ENCODE data around the gene CD82.
A peak's percentile ranks its signal among the peaks of the same experiment; 100 is the strongest.

The CD82 gene

DNA sequence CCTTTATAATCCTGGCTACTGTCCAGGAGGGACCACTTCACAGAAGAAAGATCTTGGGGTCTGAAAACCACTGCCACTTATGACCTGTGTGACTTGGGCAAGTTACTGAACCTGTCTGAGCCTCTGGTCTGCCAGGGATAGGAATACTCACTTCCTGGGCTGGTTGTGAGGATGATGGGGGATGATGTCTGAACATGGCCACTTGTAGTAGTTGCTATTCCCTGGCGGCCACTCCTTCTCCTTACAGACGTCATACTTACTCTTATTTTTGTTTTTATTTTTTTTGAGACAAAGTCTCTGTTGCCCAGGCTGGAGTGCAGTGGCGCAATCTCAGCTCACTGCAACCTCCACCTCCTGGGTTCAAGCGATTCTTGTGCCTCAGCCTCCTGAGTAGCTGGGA lies 26.1 kb downstream of the CD82 start:
- Histone ChIP-seq H3K79me2 (ENCODE audit: control insufficient read depth, insufficient read depth, low read length, unreplicated experiment) (no peaks in the 10 kb centered on the region), H3K36me3 (ENCODE audit: insufficient read depth, low read length) (no peaks in the 10 kb centered on the region), H3K27me3 (ENCODE audit: insufficient read depth, low read length) (no peaks in the 10 kb centered on the region), H3K4me1 (ENCODE audit: control insufficient read depth, insufficient read depth, low read length, unreplicated experiment) (peaks cover 33% of the 10 kb centered on the region), H3K27ac (ENCODE audit: low read depth, low read length) (peak overlapping the region; percentile 54; the same call in 1 of the 2 replicates), H2AFZ (ENCODE audit: low read length, unreplicated experiment) (no peak overlapping the region), H3K4me3 (ENCODE audit: low read depth, low read length) (no peak overlapping the region)

DNA sequence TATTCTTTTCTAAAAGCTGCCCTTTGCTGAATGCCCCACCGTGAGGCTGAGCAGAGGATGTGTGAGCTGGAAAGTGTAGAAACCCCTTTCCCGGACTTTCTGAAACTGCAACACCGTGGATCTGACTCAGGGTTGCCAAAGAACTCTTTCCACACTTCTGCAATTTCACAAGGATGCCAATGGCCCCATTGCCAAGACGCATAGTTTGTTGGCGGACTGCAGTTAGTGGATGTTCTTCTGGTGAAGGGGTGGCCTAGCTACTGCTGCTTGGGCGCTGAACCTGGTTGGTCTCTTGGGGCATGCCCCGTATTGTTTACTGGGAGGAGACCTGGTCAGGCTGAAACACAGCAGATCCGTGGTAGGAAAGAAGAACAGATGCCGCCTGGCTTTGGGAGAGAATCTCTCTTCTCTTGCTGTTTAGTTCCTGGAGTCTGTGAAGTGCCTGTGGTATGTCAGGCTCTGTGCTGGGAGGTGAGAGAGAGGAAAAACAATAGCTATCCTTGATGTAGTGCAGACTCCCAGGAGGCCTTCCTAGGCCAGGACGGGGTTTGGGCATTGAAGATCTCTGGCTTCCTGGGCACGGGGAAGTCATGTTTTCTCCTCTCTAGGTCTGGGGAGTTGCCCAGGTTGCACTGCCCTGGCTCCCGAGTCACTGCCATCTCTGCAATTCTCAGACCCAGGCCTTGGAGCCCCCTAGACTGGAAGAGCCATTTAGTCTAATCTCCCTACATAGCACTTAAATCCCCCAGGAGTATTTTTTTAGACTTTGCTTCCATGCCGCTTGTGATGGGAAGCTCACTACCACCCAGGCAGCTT lies 26.9 kb downstream of the CD82 start:
- H2AFZ ChIP-seq (ENCODE audit: low read length, unreplicated experiment) = no peak overlapping the region
- peaks cover 33% of the 10 kb centered on the region for H3K4me1 ChIP-seq (ENCODE audit: control insufficient read depth, insufficient read depth, low read length, unreplicated experiment)
- H3K4me3 ChIP-seq (ENCODE audit: low read depth, low read length) = no peak overlapping the region
- no peaks in the 10 kb centered on the region for H3K79me2 ChIP-seq (ENCODE audit: control insufficient read depth, insufficient read depth, low read length, unreplicated experiment)
- H3K27ac ChIP-seq (ENCODE audit: low read depth, low read length) = peak overlapping the region; percentile 54; the same call in 1 of the 2 replicates
- H3K36me3 ChIP-seq (ENCODE audit: insufficient read depth, low read length) = no peaks in the 10 kb centered on the region
- no peaks in the 10 kb centered on the region for H3K27me3 ChIP-seq (ENCODE audit: insufficient read depth, low read length)

DNA sequence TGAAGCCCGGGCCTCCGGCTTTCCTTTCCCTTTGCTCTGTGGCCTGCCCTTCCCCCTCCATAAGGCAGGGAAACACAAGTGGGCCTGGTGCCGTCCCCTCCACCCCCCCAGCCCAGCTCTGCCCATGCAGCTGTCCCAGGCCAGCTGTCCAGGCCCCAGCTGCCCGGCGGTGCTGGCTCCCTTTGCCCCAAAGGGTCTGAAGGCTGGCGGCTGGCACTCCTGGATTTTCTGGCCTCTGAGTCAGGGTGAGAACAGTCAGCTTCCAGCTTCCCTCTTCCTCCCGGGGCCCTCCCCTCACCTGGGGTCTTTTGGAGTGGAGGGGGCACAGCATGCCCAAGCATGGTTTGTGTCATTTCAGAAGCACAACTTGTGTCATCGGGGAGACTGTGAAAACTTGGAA lies 27.8 kb downstream of the CD82 start:
- Histone ChIP-seq H3K36me3 (ENCODE audit: insufficient read depth, low read length) (no peaks in the 10 kb centered on the region), H3K4me1 (ENCODE audit: control insufficient read depth, insufficient read depth, low read length, unreplicated experiment) (peaks cover 33% of the 10 kb centered on the region), H2AFZ (ENCODE audit: low read length, unreplicated experiment) (no peak overlapping the region), H3K4me3 (ENCODE audit: low read depth, low read length) (no peak overlapping the region), H3K27ac (ENCODE audit: low read depth, low read length) (no peak overlapping the region), H3K27me3 (ENCODE audit: insufficient read depth, low read length) (no peaks in the 10 kb centered on the region), H3K79me2 (ENCODE audit: control insufficient read depth, insufficient read depth, low read length, unreplicated experiment) (no peaks in the 10 kb centered on the region)

DNA sequence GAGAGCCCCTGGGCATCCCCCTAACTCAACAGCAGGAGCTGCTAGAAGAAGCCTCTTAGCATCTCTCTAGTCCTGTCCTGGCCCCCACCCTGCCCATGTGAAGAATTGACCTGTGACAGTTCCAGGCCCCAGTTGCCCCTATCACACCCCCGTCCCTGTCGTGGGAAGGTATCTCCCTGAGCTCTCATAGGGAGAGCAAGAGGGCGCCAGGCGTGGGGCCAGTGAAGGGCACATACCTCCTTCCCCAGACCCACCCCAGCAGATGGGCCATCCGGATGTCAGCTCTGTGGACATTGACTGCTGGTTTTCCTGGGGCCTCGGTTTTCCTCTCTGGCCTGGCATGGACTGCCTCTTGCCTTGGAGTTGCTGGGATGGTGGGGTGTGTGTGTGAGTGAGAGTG lies 29.5 kb downstream of the CD82 start:
- Histone ChIP-seq H3K36me3 (ENCODE audit: insufficient read depth, low read length) (no peaks in the 10 kb centered on the region), H2AFZ (ENCODE audit: low read length, unreplicated experiment) (no peak overlapping the region), H3K4me1 (ENCODE audit: control insufficient read depth, insufficient read depth, low read length, unreplicated experiment) (peaks cover 23% of the 10 kb centered on the region), H3K79me2 (ENCODE audit: control insufficient read depth, insufficient read depth, low read length, unreplicated experiment) (no peaks in the 10 kb centered on the region), H3K27me3 (ENCODE audit: insufficient read depth, low read length) (no peaks in the 10 kb centered on the region), H3K4me3 (ENCODE audit: low read depth, low read length) (no peak overlapping the region), H3K27ac (ENCODE audit: low read depth, low read length) (no peak overlapping the region)

DNA sequence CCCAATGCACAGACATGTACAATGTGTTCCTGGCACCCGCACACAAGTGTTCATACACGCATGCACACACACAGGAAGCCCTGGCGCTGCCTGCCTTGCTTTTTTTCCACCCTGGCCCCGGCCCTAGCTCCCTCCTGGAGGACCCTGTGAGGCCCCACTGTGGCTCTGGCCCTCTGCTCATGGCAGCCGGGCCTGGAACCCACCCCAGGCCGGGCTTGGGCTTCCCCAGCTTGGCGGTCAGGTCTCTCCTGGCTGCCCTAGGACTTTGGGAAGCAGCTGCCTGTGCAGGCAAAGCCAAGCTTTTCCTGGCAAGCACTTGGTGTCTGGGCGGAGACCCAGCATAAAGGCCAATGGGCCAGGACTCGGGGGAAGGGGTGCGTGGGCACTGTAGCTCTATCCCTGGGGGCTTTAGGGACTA lies 30.5 kb downstream of the CD82 start:
- no peak overlapping the region for H2AFZ ChIP-seq (ENCODE audit: low read length, unreplicated experiment)
- H3K36me3 ChIP-seq (ENCODE audit: insufficient read depth, low read length) = no peaks in the 10 kb centered on the region
- no peaks in the 10 kb centered on the region for H3K79me2 ChIP-seq (ENCODE audit: control insufficient read depth, insufficient read depth, low read length, unreplicated experiment)
- H3K27me3 ChIP-seq (ENCODE audit: insufficient read depth, low read length) = no peaks in the 10 kb centered on the region
- no peak overlapping the region for H3K27ac ChIP-seq (ENCODE audit: low read depth, low read length)
- H3K4me1 ChIP-seq (ENCODE audit: control insufficient read depth, insufficient read depth, low read length, unreplicated experiment) = peaks cover 18% of the 10 kb centered on the region
- H3K4me3 ChIP-seq (ENCODE audit: low read depth, low read length) = no peak overlapping the region

DNA sequence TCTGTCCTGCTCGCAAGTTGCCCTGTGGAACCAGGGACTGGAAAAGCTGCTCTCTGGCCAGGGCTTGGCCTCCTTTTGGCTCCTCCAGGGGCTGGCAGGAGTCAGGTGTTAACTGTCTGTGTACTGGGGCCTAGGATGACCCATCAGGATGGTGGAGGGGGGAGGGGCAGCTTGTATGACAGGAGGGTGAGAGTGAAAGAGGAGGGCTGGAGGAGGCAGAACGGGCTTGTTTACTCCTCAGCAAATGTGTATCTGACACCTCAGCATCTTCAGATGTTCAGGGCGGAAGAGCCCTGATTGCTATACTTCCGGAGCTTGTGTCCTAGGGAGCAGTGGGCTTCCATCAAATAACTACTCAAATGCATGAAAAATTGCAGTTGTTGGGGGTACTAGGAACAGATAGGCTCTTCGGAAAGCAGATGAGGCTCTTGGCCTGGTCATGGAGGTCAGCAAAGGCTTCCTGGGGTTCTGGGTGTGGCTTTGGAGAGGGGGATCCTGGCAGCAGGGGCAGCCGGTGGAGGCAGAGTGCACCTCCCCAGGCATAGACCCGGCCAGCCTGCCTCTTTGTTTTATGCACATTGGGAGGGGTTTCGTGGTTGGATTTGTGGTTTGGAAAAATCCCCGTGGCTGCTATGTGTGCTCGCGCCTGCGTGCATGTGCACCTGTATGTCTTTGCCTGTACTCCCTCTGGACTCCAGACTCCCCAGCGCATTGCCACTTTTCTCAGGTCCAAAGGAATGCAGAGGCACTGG lies 31.2 kb downstream of the CD82 start:
- Histone ChIP-seq H3K4me3 (ENCODE audit: low read depth, low read length) (no peak overlapping the region), H2AFZ (ENCODE audit: low read length, unreplicated experiment) (no peak overlapping the region), H3K27me3 (ENCODE audit: insufficient read depth, low read length) (no peaks in the 10 kb centered on the region), H3K36me3 (ENCODE audit: insufficient read depth, low read length) (no peaks in the 10 kb centered on the region), H3K4me1 (ENCODE audit: control insufficient read depth, insufficient read depth, low read length, unreplicated experiment) (peaks cover 19% of the 10 kb centered on the region), H3K27ac (ENCODE audit: low read depth, low read length) (no peak overlapping the region), H3K79me2 (ENCODE audit: control insufficient read depth, insufficient read depth, low read length, unreplicated experiment) (no peaks in the 10 kb centered on the region)

DNA sequence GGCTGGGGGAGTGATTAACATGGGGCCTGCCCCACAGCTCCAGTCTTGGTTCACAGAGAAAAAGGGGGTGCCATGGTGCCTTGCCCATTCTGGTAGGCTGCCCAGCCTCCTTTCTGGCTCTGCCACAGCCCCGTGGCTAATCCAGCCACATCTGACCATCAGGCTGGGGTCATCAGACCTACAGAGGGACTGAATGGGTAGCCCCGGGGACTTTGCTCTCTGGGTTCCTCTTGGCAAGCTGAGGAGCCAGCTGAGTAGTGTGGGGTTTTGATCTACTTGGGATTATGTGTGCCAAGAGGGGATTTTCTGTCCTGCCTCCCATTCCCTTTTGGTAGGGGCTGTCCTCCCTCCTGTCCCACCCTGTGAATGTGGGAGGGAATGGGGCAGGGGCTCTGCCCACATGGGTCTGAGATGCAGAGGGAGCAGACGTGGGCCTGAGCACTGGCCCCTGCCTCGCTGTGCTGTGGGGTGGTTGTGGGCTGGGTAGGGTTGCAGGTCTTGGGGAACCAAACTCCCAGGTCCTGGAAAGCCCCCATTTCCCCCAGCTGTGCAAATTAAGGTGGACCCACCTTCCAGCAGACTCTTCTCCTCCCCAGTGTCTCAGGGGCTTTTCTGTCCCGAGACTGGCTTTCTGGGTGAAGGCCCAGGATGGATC lies 32.0 kb downstream of the CD82 start:
- H2AFZ ChIP-seq (ENCODE audit: low read length, unreplicated experiment) = no peak overlapping the region
- no peaks in the 10 kb centered on the region for H3K79me2 ChIP-seq (ENCODE audit: control insufficient read depth, insufficient read depth, low read length, unreplicated experiment)
- H3K27me3 ChIP-seq (ENCODE audit: insufficient read depth, low read length) = no peaks in the 10 kb centered on the region
- H3K36me3 ChIP-seq (ENCODE audit: insufficient read depth, low read length) = no peaks in the 10 kb centered on the region
- no peak overlapping the region for H3K27ac ChIP-seq (ENCODE audit: low read depth, low read length)
- H3K4me3 ChIP-seq (ENCODE audit: low read depth, low read length) = no peak overlapping the region
- H3K4me1 ChIP-seq (ENCODE audit: control insufficient read depth, insufficient read depth, low read length, unreplicated experiment) = peaks cover 20% of the 10 kb centered on the region

DNA sequence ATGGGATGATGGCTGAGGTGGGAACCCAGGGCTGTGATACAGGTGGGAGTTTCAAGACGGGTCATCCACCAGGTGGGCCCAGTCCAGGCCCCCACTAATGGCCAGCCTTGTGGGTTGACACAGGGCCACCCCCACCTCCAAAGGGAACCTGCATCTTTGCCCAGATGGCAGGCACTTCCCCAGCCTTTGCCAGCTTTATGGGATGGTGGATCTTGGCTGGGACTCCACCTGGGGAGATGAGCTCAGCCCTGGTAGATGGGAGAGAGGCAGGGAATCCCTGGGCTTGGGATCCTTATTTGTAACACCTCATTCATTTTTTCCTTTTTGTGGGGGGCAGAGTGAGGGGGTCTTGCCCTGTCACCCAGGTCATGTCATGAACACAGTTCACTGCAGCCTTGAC lies 33.4 kb downstream of the CD82 start:
- Histone ChIP-seq H3K27me3 (ENCODE audit: insufficient read depth, low read length) (no peaks in the 10 kb centered on the region), H3K79me2 (ENCODE audit: control insufficient read depth, insufficient read depth, low read length, unreplicated experiment) (no peaks in the 10 kb centered on the region), H3K36me3 (ENCODE audit: insufficient read depth, low read length) (no peaks in the 10 kb centered on the region), H2AFZ (ENCODE audit: low read length, unreplicated experiment) (no peak overlapping the region), H3K27ac (ENCODE audit: low read depth, low read length) (no peak overlapping the region), H3K4me3 (ENCODE audit: low read depth, low read length) (no peak overlapping the region), H3K4me1 (ENCODE audit: control insufficient read depth, insufficient read depth, low read length, unreplicated experiment) (peaks cover 23% of the 10 kb centered on the region)

DNA sequence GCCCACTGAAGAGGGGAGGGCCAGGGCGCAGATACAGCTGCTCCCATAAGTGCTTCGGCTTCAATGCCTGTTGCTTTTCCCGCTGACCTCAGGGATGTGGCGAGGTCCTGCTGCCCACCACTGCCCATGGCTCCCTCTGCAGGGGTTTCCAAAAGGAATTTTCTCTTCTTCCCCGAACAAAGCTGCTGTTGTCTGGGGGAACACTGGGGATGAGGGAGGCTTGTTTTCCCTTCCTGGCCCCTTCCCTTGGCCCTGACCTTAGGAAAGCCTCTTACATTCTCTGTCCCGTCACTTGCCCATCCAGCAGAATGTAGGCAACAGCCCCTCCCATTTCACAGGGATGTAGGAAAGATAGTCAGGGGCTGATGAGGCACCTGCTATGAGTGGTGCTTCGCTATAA lies 34.8 kb downstream of the CD82 start:
- no peaks in the 10 kb centered on the region for H3K79me2 ChIP-seq (ENCODE audit: control insufficient read depth, insufficient read depth, low read length, unreplicated experiment)
- H3K27me3 ChIP-seq (ENCODE audit: insufficient read depth, low read length) = no peaks in the 10 kb centered on the region
- H3K27ac ChIP-seq (ENCODE audit: low read depth, low read length) = no peak overlapping the region
- H3K4me3 ChIP-seq (ENCODE audit: low read depth, low read length) = no peak overlapping the region
- no peaks in the 10 kb centered on the region for H3K36me3 ChIP-seq (ENCODE audit: insufficient read depth, low read length)
- no peak overlapping the region for H2AFZ ChIP-seq (ENCODE audit: low read length, unreplicated experiment)
- H3K4me1 ChIP-seq (ENCODE audit: control insufficient read depth, insufficient read depth, low read length, unreplicated experiment) = peaks cover 32% of the 10 kb centered on the region

DNA sequence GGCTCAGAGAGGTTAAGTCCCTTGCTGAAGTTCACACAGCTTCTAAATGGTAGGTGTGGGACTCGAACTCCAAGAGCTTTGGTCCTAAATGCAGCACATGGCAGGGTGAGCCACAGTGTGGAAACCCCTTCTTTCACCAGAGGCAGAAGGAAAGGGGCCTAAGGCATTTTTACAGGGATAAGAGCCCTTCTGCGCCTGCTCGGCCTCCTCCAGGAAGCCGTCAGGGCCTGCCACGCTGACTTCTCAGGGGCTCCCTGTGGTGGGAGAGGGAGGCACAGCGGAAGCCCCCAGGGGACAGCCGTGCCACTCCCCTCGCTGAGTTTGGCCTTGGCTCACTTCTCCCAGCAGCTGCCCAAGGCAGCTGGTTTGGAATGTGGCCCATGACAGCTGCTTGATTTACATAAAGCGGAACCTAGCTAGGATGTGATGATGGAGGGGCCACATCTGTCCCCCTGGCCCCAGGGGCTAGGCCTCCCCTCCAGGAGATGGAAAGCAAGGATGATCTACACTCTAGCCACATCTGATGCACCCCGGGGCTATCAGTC lies 35.4 kb downstream of the CD82 start:
- Histone ChIP-seq H3K36me3 (ENCODE audit: insufficient read depth, low read length) (no peaks in the 10 kb centered on the region), H3K27ac (ENCODE audit: low read depth, low read length) (no peak overlapping the region), H3K4me1 (ENCODE audit: control insufficient read depth, insufficient read depth, low read length, unreplicated experiment) (peaks cover 31% of the 10 kb centered on the region), H2AFZ (ENCODE audit: low read length, unreplicated experiment) (no peak overlapping the region), H3K4me3 (ENCODE audit: low read depth, low read length) (no peak overlapping the region), H3K27me3 (ENCODE audit: insufficient read depth, low read length) (no peaks in the 10 kb centered on the region), H3K79me2 (ENCODE audit: control insufficient read depth, insufficient read depth, low read length, unreplicated experiment) (no peaks in the 10 kb centered on the region)

Measured in ACC112 (cell line).